HepG2 (cell line): ENCODE results near the gene ABI3BP. TPM values are rescaled to one million over a fixed set of nuclear protein-coding genes. Genes with fewer than 3 reads are reported as not detected.

Experiments
- AKAP8 ChIP-seq: sonication (generic); formaldehyde crosslinking; IDR thresholded peaks from 2 replicates; pipeline ENCODE4 v1.5.1; 2020; ENCODE audit warnings: mild to moderate bottlenecking, missing genetic modification reagents
- ARID2 ChIP-seq: sonication (generic); formaldehyde crosslinking; IDR thresholded peaks from 2 replicates; pipeline ENCODE4 v1.8.1; 2022; ENCODE audit warnings: mild to moderate bottlenecking, missing genetic modification reagents, borderline replicate concordance
- ATRX ChIP-seq: sonication (generic); formaldehyde crosslinking; IDR thresholded peaks from 2 replicates; pipeline ENCODE4 v1.4.0; 2020; ENCODE audit warnings: missing genetic modification reagents, borderline replicate concordance
- CCAR2 ChIP-seq: fragments of 200-400 bp; formaldehyde crosslinking; optimal IDR thresholded peaks from 2 replicates; pipeline ENCODE3; 2018; ENCODE audit warnings: low read depth, mild to moderate bottlenecking, low read length, moderate library complexity
- DMAP1 ChIP-seq: IDR thresholded peaks from 2 replicates; pipeline ENCODE4 v1.6.1; 2016
- DPF2 ChIP-seq: sonication (generic); formaldehyde crosslinking; IDR thresholded peaks from 2 replicates; pipeline ENCODE4 v1.4.0; 2020; ENCODE audit warnings: mild to moderate bottlenecking, low read depth, missing genetic modification reagents, borderline replicate concordance
- JUN ChIP-seq: sonication (generic); formaldehyde crosslinking; IDR thresholded peaks from 2 replicates; pipeline ENCODE4 v1.4.0; 2020; ENCODE audit warnings: mild to moderate bottlenecking, missing genetic modification reagents
- LCORL ChIP-seq, 2 experiments: fragments of 450-650 bp in 1 of 2; sonication (generic) in 1 of 2; formaldehyde crosslinking in 1 of 2; IDR thresholded peaks; 2 replicates each; pipeline versions ENCODE4 v1.5.0 to v1.6.1; 2017 to 2020; ENCODE audit warnings: antibody characterized with exemption in 1 of 2, missing genetic modification reagents in 1 of 2
- MAZ ChIP-seq, 2 experiments: sonication (generic) in 1 of 2; formaldehyde crosslinking in 1 of 2; IDR thresholded peaks; 2 replicates each; pipeline versions ENCODE4 v1.5.0 to v1.6.1; 2012 to 2020; ENCODE audit warnings: low read depth in 2 of 2, mild to moderate bottlenecking in 2 of 2, borderline replicate concordance in 1 of 2, improper control_type of control experiment in 1 of 2, low read length in 1 of 2, missing genetic modification reagents in 1 of 2, moderate library complexity in 1 of 2
- MTERF4 ChIP-seq: sonication (generic); formaldehyde crosslinking; IDR thresholded peaks from 2 replicates; pipeline ENCODE4 v1.8.0; 2023; ENCODE audit warnings: mild to moderate bottlenecking, missing genetic modification reagents
- MTF1 ChIP-seq: sonication (generic); formaldehyde crosslinking; IDR thresholded peaks from 2 replicates; pipeline ENCODE4 v1.5.0; 2020; ENCODE audit warnings: missing genetic modification reagents
- NAIF1 ChIP-seq: sonication (generic); formaldehyde crosslinking; IDR thresholded peaks from 2 replicates; pipeline ENCODE4 v1.5.0; 2020; ENCODE audit warnings: mild to moderate bottlenecking, missing genetic modification reagents, borderline replicate concordance
- PHF20 ChIP-seq: sonication (generic); formaldehyde crosslinking; IDR thresholded peaks from 2 replicates; pipeline ENCODE4 v1.5.0; 2020; ENCODE audit warnings: mild to moderate bottlenecking, missing genetic modification reagents
- RARG ChIP-seq: sonication (generic); formaldehyde crosslinking; IDR thresholded peaks from 2 replicates; pipeline ENCODE4 v1.4.0; 2020; ENCODE audit warnings: low read depth, mild to moderate bottlenecking, missing genetic modification reagents
- RCOR2 ChIP-seq: IDR thresholded peaks from 2 replicates; pipeline ENCODE4 v1.6.1; 2016; ENCODE audit warnings: missing biosample characterization, missing genetic modification reagents
- RFX3 ChIP-seq: IDR thresholded peaks from 2 replicates; pipeline ENCODE4 v1.6.1; 2016; ENCODE audit warnings: missing biosample characterization, missing genetic modification reagents
- SCMH1 ChIP-seq: sonication (generic); formaldehyde crosslinking; IDR thresholded peaks from 2 replicates; pipeline ENCODE4 v1.9.0; 2021; ENCODE audit warnings: missing genetic modification reagents, mild to moderate bottlenecking, borderline replicate concordance
- TBP ChIP-seq: sonication (generic); formaldehyde crosslinking; IDR thresholded peaks from 2 replicates; pipeline ENCODE4 v1.5.0; 2020; ENCODE audit warnings: missing genetic modification reagents
- TFE3 ChIP-seq: IDR thresholded peaks from 2 replicates; pipeline ENCODE4 v1.6.1; 2016
- ZBTB42 ChIP-seq: sonication (generic); formaldehyde crosslinking; IDR thresholded peaks from 2 replicates; pipeline ENCODE4 v1.5.0; 2020; ENCODE audit warnings: mild to moderate bottlenecking, missing genetic modification reagents
- ZNF24 ChIP-seq: fragments of 450-650 bp; IDR thresholded peaks from 2 replicates; pipeline ENCODE4 v1.6.1; 2017; ENCODE audit warnings: antibody characterized with exemption, mild to moderate bottlenecking
- ZNF550 ChIP-seq: sonication (generic); formaldehyde crosslinking; IDR thresholded peaks from 2 replicates; pipeline ENCODE4 v1.4.0; 2020; ENCODE audit warnings: mild to moderate bottlenecking, missing genetic modification reagents, borderline replicate concordance
- ZNF614 ChIP-seq: IDR thresholded peaks from 2 replicates; pipeline ENCODE4 v1.6.1; 2018; ENCODE audit warnings: missing biosample characterization, missing genetic modification reagents, inconsistent platforms, borderline replicate concordance
- ZSCAN12 ChIP-seq: sonication (generic); formaldehyde crosslinking; IDR thresholded peaks from 2 replicates; pipeline ENCODE4 v1.9.0; 2021; ENCODE audit warnings: mild to moderate bottlenecking, missing genetic modification reagents
- ZSCAN31 ChIP-seq: sonication (generic); formaldehyde crosslinking; IDR thresholded peaks from 2 replicates; pipeline ENCODE4 v1.5.0; 2020; ENCODE audit warnings: low read depth, mild to moderate bottlenecking, missing genetic modification reagents
- polyA plus RNA-seq, 8 experiments: library from polyadenylated mRNA; depleted of rRNA in 3 of 8; stranded (reverse) in 7 of 8; unstranded in 1 of 8; fragments of >200 nt; fragmentation: Illumina TruSeq in 4 of 8; extraction: Trizol in 4 of 8; gene quantifications; 2 replicates each; pipeline versions ENCODE4 v1.2.1 to v1.2.3, GENCODE V29; 2011 to 2016; ENCODE audit warnings: low read depth in 4 of 8, missing spikeins in 1 of 8, mixed read lengths in 1 of 8; ENCODE audit not compliant: insufficient read depth in 1 of 8
- total RNA-seq, 5 experiments: library from RNA; depleted of rRNA; stranded (reverse); fragments of >200 nt; fragmentation: Illumina TruSeq; extraction: Trizol; gene quantifications; 2 replicates each; pipeline ENCODE4 v1.2.3, GENCODE V29; 2016; ENCODE audit warnings: low read depth in 1 of 5
- TF ChIP-seq, protein P1 (sequence below): sonication (generic); formaldehyde crosslinking; conservative IDR thresholded peaks from 2 replicates; pipeline ENCODE4 v1.4.0; 2020; ENCODE audit warnings: missing genetic modification reagents

The ABI3BP gene
- total and polyA plus RNA-seq, 2 of the 13 experiments (the other 11 are each of a cell fraction or from before 2014, with no cell fraction given), result not detected

DNA sequence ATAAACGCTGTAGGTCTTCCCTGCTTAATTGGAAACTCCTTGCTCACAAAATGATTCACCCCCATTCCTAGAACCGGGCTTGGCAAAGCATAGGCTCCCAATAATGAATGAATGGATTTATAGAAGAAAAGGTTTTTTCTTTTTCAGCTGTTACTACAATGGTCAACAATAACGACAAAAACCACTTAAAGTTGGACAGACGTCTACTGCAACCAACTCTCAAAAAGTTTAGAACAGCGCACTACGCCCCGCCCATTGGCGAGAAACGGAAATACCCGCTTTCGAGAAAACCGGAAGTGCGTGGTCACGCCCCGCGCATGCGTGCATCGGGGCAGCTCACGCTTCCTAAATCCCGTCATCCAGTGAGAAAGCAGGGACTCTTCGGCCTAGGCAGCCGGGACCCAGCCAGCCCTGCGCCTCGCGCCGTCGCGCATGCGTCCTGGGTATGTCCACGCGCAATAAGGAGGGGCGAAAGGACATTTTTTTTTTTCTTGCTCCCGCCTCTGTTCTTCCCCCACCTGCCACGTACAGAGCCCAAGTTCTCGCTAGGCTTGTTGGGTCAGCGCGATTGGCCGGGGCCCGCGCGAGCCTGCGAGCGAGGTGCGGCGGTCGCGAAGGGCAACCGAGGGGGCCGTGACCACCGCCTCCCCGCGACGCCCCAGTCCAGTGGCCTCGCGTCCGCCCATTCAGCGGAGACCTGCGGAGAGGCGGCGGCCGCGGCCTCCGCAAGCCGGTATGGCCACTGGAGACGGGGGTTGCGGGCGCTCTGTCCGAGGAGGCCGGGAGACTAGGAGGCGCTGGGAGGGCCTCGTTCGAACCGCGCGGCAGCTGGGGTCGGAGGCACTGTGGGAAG, 284.0 kb downstream of the ABI3BP start, which contains the start of gene TFG (continued):
- no peak; the same call in none of the 2 replicates for TF ChIP-seq TFE3 (CRISPR knock-in tag)
- no peak; the same call in 1 of the 2 replicates for TF ChIP-seq RCOR2 (CRISPR knock-in tag)
- TF ChIP-seq TBP (CRISPR knock-in tag), result no peak
- TF ChIP-seq CCAR2, result no peak
- TF ChIP-seq DMAP1 (CRISPR knock-in tag), result peak; percentile 93
- no peak for TF ChIP-seq RARG
- TF ChIP-seq MAZ (IDR thresholded peaks at IDR 0.05; ENCODE audit: borderline replicate concordance, low read depth, low read length), result no peak; the same call in 1 of the 2 replicates
- peak; percentile 95 for TF ChIP-seq MAZ (CRISPR knock-in tag; IDR thresholded peaks at IDR 0.05; ENCODE audit: low read depth)
- TF ChIP-seq, protein P1, sequence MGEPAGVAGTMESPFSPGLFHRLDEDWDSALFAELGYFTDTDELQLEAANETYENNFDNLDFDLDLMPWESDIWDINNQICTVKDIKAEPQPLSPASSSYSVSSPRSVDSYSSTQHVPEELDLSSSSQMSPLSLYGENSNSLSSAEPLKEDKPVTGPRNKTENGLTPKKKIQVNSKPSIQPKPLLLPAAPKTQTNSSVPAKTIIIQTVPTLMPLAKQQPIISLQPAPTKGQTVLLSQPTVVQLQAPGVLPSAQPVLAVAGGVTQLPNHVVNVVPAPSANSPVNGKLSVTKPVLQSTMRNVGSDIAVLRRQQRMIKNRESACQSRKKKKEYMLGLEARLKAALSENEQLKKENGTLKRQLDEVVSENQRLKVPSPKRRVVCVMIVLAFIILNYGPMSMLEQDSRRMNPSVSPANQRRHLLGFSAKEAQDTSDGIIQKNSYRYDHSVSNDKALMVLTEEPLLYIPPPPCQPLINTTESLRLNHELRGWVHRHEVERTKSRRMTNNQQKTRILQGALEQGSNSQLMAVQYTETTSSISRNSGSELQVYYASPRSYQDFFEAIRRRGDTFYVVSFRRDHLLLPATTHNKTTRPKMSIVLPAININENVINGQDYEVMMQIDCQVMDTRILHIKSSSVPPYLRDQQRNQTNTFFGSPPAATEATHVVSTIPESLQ, result 0 out of 2 replicates have a peak, but pooled peaks have one; percentile 43
- TF ChIP-seq DPF2 (CRISPR knock-in tag), result no peak
- TF ChIP-seq PHF20 (CRISPR knock-in tag), result peak; percentile 82
- no peak for TF ChIP-seq SCMH1 (CRISPR knock-in tag)
- TF ChIP-seq ZNF550, result no peak
- no peak for TF ChIP-seq MTF1 (CRISPR knock-in tag)
- TF ChIP-seq MTERF4 (CRISPR knock-in tag), result no peak
- no peak for TF ChIP-seq ARID2 (CRISPR knock-in tag)
- TF ChIP-seq AKAP8 (CRISPR knock-in tag), result 0 out of 2 replicates have a peak, but pooled peaks have one; percentile 47
- 0 out of 2 replicates have a peak, but pooled peaks have one; percentile 7 for TF ChIP-seq ZNF24
- peak; percentile 82; the same call in 1 of the 2 replicates for TF ChIP-seq ZBTB42
- TF ChIP-seq JUN (CRISPR knock-in tag), result no peak; the same call in 1 of the 2 replicates
- TF ChIP-seq ZSCAN12 (CRISPR knock-in tag), result no peak
- TF ChIP-seq ZNF614 (CRISPR knock-in tag), result peak; percentile 25; the same call in 1 of the 2 replicates
- peak; percentile 94 for TF ChIP-seq LCORL (IDR thresholded peaks at IDR 0.05)
- TF ChIP-seq LCORL (CRISPR knock-in tag; IDR thresholded peaks at IDR 0.05), result peak; percentile 39
- TF ChIP-seq NAIF1 (CRISPR knock-in tag), result no peak; the same call in 1 of the 2 replicates
- no peak for TF ChIP-seq RFX3 (CRISPR knock-in tag)
- TF ChIP-seq ZSCAN31 (CRISPR knock-in tag), result no peak
- no peak for TF ChIP-seq ATRX
